Endothelial cell of umbilical vein (primary cell): ENCODE data around the gene CHMP5.

Experiments
- CTCF ChIP-seq, 2 donors: IDR thresholded peaks; 1 replicate in 1 of 2; 2 replicates in 1 of 2; pipeline ENCODE4 v1.5.1; 2011; ENCODE audit warnings: low read length in 2 of 2, mild to moderate bottlenecking in 2 of 2, moderate library complexity in 2 of 2, control low read depth in 1 of 2, inconsistent platforms in 1 of 2, low read depth in 1 of 2; ENCODE audit not compliant: insufficient read depth in 1 of 2; ENCODE audit errors: extremely low read depth in 1 of 2
- JUN ChIP-seq: IDR thresholded peaks from 2 replicates; pipeline ENCODE4 v1.6.1; 2011; ENCODE audit warnings: borderline replicate concordance, low read depth; ENCODE audit not compliant: insufficient read length, insufficient read depth
- MAX ChIP-seq: IDR thresholded peaks from 2 replicates; pipeline ENCODE4 v1.6.1; 2011; ENCODE audit not compliant: insufficient read depth, insufficient read length
- MYC ChIP-seq: IDR thresholded peaks from one replicate; pipeline ENCODE4 v1.6.1; 2011; ENCODE audit warnings: mild to moderate bottlenecking, low read depth, low read length
- POLR2A ChIP-seq: IDR thresholded peaks from 2 replicates; pipeline ENCODE4 v1.6.1; 2012; ENCODE audit warnings: low read depth, mild to moderate bottlenecking, control low read depth, low read length
- POLR2AphosphoS5 ChIP-seq: IDR thresholded peaks from 2 replicates; pipeline ENCODE4 v1.6.1; 2012; ENCODE audit warnings: low read depth, mild to moderate bottlenecking, control low read depth, low read length, moderate library complexity; ENCODE audit not compliant: insufficient read depth

GRCh38 chr9:33260372-33260771 lies 4.5 kb upstream of the CHMP5 start:
- no peak for TF ChIP-seq POLR2A
- TF ChIP-seq MYC = no peak
- no peak for TF ChIP-seq CTCF (IDR thresholded peaks at IDR 0.05; ENCODE audit: extremely low read depth in 1 of 2, insufficient read depth in 1 of 2, low read depth in 1 of 2, low read length in 2 of 2)
- no peak for TF ChIP-seq POLR2AphosphoS5
- no peak for TF ChIP-seq MAX
- TF ChIP-seq JUN = no peak
